RWPE2 (cell line): ENCODE data around the gene MISP.
A peak's percentile ranks its signal among the peaks of the same experiment; 100 is the strongest.

Source experiments
- ATAC-seq: fragments of 200-7000 bp; cut with Tn5 transposase; 3 replicates; pipeline ENCODE4 v1.9.1; 2021; ENCODE audit warnings: low read depth
- DNase-seq: peaks from one replicate; pipeline ENCODE4 v3.0.0-alpha.2; 2020; ENCODE audit warnings: low spot score
- H3K27ac ChIP-seq: fragments of 450-650 bp; 2 replicates; pipeline ENCODE4 v1.5.1; 2017; ENCODE audit warnings: mild to moderate bottlenecking; ENCODE audit not compliant: poor library complexity, severe bottlenecking
- H3K27me3 ChIP-seq: fragments of 250-450 bp; sonication (Bioruptor Pico); 2 replicates; pipeline ENCODE4 v1.5.1; 2021; ENCODE audit warnings: mild to moderate bottlenecking, moderate library complexity; ENCODE audit not compliant: insufficient read depth, poor library complexity, severe bottlenecking
- H3K36me3 ChIP-seq: fragments of 250-450 bp; sonication (Bioruptor Pico); 2 replicates; pipeline ENCODE4 v1.5.1; 2020; ENCODE audit warnings: low read depth, mild to moderate bottlenecking, moderate library complexity
- H3K4me1 ChIP-seq: fragments of 250-450 bp; sonication (Bioruptor Pico); 2 replicates; pipeline ENCODE4 v1.5.1; 2021; ENCODE audit warnings: mild to moderate bottlenecking, moderate library complexity; ENCODE audit not compliant: insufficient read depth, poor library complexity, severe bottlenecking
- H3K4me3 ChIP-seq: fragments of 250-450 bp; sonication (Bioruptor Pico); 2 replicates; pipeline ENCODE4 v1.5.1; 2021; ENCODE audit warnings: mild to moderate bottlenecking, moderate library complexity; ENCODE audit not compliant: severe bottlenecking
- H3K9me3 ChIP-seq: fragments of 250-450 bp; sonication (Bioruptor Pico); 2 replicates; pipeline ENCODE4 v1.5.1; 2021; ENCODE audit warnings: mild to moderate bottlenecking, moderate library complexity; ENCODE audit not compliant: severe bottlenecking
- CTCF ChIP-seq: fragments of 450-650 bp; IDR thresholded peaks from one replicate; pipeline ENCODE4 v1.5.1; 2017; ENCODE audit warnings: mild to moderate bottlenecking, moderate library complexity; ENCODE audit not compliant: poor library complexity, severe bottlenecking

MISP gene

GRCh38 chr19:764301-764700 lies 13.4 kb downstream of the MISP start:
- Histone ChIP-seq H3K4me1 (no peaks in the 10 kb centered on the region), H3K36me3 (peaks cover 50% of the 10 kb centered on the region), H3K27ac (no peak overlapping the region), H3K9me3 (no peaks in the 10 kb centered on the region), H3K27me3 (no peaks in the 10 kb centered on the region), H3K4me3 (no peak overlapping the region)
- ATAC-seq (no peak), DNase-seq (no peak)
- TF ChIP-seq CTCF: no peak

DNA sequence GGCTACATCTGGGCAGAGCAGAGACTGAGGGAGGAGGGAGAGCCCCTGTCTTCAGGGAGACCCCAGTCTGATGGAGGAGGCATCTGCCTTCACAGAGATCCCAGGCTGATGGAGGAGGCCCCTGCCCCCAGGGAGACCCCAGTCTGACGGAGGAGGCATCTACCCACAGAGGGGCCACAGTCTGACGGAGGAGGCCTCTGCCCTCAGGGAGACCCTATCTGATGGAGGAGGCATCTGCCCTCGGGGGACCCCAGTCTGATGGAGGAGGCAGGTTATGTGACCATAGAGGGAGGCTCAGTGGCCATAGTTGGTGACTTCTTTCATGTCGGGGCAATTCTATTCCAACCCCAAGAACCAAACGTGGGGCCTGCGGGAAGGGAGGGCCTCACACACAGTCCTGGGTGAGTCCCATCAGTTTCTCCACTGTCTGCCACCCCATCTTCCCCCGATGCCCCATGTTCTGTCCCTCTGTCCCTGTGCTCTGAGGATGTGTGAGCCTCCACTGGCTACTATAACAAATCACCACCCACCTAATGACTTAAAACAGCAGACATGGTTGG lies 14.3 kb downstream of the MISP start:
- ATAC-seq (no peak), DNase-seq (no peak)
- H3K27ac ChIP-seq: no peak overlapping the region
- no peak overlapping the region for H3K4me3 ChIP-seq
- no peaks in the 10 kb centered on the region for H3K27me3 ChIP-seq
- no peaks in the 10 kb centered on the region for H3K9me3 ChIP-seq
- no peaks in the 10 kb centered on the region for H3K4me1 ChIP-seq
- no peak for TF ChIP-seq CTCF
- H3K36me3 ChIP-seq: peaks cover 40% of the 10 kb centered on the region

- no peak overlapping the region for H3K4me3 ChIP-seq
- no peak for DNase-seq
- TF ChIP-seq CTCF: no peak
- H3K4me1 ChIP-seq: no peaks in the 10 kb centered on the region
- no peaks in the 10 kb centered on the region for H3K27me3 ChIP-seq
- no peak for ATAC-seq
- peaks cover 11% of the 10 kb centered on the region for H3K36me3 ChIP-seq
- no peaks in the 10 kb centered on the region for H3K9me3 ChIP-seq
- no peak overlapping the region for H3K27ac ChIP-seq
Measured at GRCh38 chr19:768424-768823, 17.5 kb downstream of the MISP start.

- TF ChIP-seq CTCF: no peak
- H3K27ac ChIP-seq: no peak overlapping the region
- no peaks in the 10 kb centered on the region for H3K27me3 ChIP-seq
- no peaks in the 10 kb centered on the region for H3K36me3 ChIP-seq
- DNase-seq (no peak), ATAC-seq (no peak)
- no peak overlapping the region for H3K4me3 ChIP-seq
- no peaks in the 10 kb centered on the region for H3K4me1 ChIP-seq
- no peaks in the 10 kb centered on the region for H3K9me3 ChIP-seq
Measured at GRCh38 chr19:769616-770015, 18.7 kb downstream of the MISP start.

- ATAC-seq (peak; percentile 51; the same call in 1 of the 3 replicates), DNase-seq (no peak)
- Histone ChIP-seq H3K36me3 (no peaks in the 10 kb centered on the region), H3K4me3 (no peak overlapping the region), H3K27ac (no peak overlapping the region), H3K4me1 (no peaks in the 10 kb centered on the region), H3K9me3 (no peaks in the 10 kb centered on the region), H3K27me3 (no peaks in the 10 kb centered on the region)
- no peak for TF ChIP-seq CTCF
Measured at GRCh38 chr19:771332-771785, 20.4 kb downstream of the MISP start.
